ENCODE data around the gene ASIC4. TPM values are rescaled to one million over a fixed set of nuclear protein-coding genes. Genes with fewer than 3 reads are reported as not detected.

ASIC4 gene
- total and polyA plus RNA-seq, 2 donors from 2014 or later: not detected

DNA sequence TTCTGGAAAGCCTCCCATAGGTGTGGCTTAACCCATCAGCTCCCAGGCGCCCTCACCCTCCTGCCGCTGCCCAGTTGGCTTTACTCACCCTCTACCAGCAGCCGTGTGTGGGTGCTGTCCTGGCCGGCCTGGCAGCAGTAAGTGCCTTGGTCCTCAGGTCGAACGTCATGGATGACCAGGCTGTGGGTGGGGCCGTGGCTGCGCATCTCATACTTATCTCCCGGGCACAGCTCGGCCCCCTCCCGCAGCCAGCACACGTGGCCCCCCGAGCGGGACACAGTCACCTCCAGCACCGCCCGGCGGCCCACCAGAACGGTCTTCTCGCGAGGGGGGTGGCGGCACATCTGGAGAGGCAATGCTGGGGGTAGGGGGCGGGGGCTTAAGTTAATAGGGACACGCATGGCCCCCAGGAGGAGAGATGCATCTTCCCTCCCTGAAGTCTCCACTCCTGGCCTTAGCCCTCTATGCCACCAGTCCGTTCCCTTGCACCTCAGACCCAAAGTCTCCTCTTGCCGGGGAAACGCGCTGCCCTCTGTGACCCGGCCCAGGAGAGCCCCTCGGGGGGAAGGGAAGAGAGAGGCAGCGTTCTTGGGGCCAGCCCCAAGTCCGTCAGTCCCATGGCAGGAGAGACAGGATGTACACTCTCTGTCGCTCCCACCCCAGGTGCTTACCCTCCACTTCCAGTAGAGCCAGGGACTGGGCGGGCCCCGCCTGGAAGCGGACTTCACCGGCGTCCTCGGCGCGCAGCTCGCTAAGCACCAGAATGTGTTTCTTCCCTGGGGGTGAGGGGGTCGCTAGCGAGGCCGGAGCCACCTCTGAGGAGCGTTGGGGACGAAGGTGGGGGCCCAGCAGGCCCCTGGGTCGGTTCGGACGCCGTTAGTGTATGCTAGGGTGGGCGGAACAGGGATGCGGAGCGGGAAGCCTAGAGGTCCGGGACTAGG is 37.4 kb downstream of the ASIC4 start:
- no peaks in the 10 kb centered on the region for H3K9me3 ChIP-seq (ENCODE audit: control insufficient read depth in 2 of 3, insufficient read depth in 1 of 3, low read length in 3 of 3)
- peak overlapping the region in 2 of 3 donors; percentile 38 to 57 for H3K4me3 ChIP-seq (ENCODE audit: low read length in 3 of 3)
- intact Hi-C loops (cut with DNase I): no loop called here
- H3K36me3 ChIP-seq (ENCODE audit: control insufficient read depth in 2 of 3, insufficient read depth in 3 of 3, low read length in 3 of 3): no peaks in the 10 kb centered on the region
- peaks cover 0 to 12% (median 0%) of the 10 kb centered on the region in 3 donors for H3K4me1 ChIP-seq (ENCODE audit: control insufficient read depth in 2 of 3, insufficient read depth in 2 of 3, low read depth in 1 of 3, low read length in 3 of 3)
- no peak overlapping the region for H3K27ac ChIP-seq (ENCODE audit: low read depth in 2 of 2, low read length in 2 of 2)
- TF ChIP-seq CTCF (IDR thresholded peaks at IDR 0.05; ENCODE audit: borderline replicate concordance, extremely low read depth, insufficient read depth): no peak
- DNase-seq: peak in 3 of 5 donors; percentile 31 to 83 (median 79)
- H3K9ac ChIP-seq (ENCODE audit: low read length in 3 of 3): no peak overlapping the region
- FAIRE-seq: no peak
- no peaks in the 10 kb centered on the region for H3K27me3 ChIP-seq (ENCODE audit: control insufficient read depth, insufficient read depth, low read length)

DNA sequence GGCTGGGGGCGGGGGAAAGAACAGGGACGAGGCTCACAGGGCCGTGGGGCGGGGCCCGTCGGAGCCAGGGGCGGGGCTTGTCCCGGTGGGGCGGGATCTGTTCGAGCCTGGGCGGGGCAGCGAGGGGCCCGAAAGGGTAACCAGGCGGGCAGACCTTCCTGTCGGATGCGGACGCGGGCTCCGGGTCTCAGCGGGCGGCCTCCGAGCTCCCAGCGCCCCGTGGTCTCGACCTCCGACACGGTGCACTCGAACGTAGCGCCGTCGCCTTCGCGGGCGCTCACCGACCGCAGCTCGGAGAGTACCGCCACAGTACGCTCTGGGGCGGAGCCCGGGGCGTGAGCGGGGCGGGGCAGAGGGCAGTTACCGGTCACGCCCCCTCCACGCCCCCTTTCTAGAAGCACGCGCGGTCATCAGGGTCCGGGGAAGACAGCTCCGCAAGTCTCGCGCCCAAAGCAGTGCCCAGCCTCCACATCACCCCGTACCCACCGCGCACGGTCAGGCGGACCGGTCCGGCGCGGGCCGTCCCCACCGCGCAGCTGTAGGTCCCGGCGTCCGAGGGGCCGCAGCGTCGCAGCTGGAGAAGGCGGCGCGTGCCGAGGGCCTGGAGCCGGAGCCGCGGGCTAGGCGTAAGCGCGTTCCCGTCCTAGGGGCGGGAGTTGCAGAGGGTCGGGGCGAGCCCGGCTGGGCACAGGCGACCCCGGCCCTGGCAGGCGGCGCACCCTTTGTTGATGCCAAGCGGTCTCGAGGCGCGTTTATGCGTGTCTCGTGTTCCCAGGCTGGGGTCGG is 38.3 kb downstream of the ASIC4 start:
- Histone ChIP-seq H3K4me1 (ENCODE audit: control insufficient read depth in 2 of 3, insufficient read depth in 2 of 3, low read depth in 1 of 3, low read length in 3 of 3) (peaks cover 0 to 12% (median 0%) of the 10 kb centered on the region in 3 donors), H3K27me3 (ENCODE audit: control insufficient read depth, insufficient read depth, low read length) (no peaks in the 10 kb centered on the region), H3K9ac (ENCODE audit: low read length in 3 of 3) (peak overlapping the region in 1 of 3 donors; percentile 43), H3K4me3 (ENCODE audit: low read length in 3 of 3) (peak overlapping the region; percentile 57 to 60 (median 58)), H3K27ac (ENCODE audit: low read depth in 2 of 2, low read length in 2 of 2) (no peak overlapping the region), H3K9me3 (ENCODE audit: control insufficient read depth in 2 of 3, insufficient read depth in 1 of 3, low read length in 3 of 3) (no peaks in the 10 kb centered on the region), H3K36me3 (ENCODE audit: control insufficient read depth in 2 of 3, insufficient read depth in 3 of 3, low read length in 3 of 3) (no peaks in the 10 kb centered on the region)
- intact Hi-C loops (cut with DNase I): no loop called here
- peak; percentile 93 to 97 (median 94) for DNase-seq
- FAIRE-seq: no peak
- TF ChIP-seq CTCF (IDR thresholded peaks at IDR 0.05; ENCODE audit: borderline replicate concordance, extremely low read depth, insufficient read depth): no peak

GRCh38 chr2:219553168-219553417 is 38.8 kb downstream of the ASIC4 start:
- DNase-seq: no peak
- H3K9ac ChIP-seq (ENCODE audit: low read length in 3 of 3): peak overlapping the region in 1 of 3 donors; percentile 43

More at GRCh38 chr2:219553168-219553417, 38.8 kb downstream of the ASIC4 start:
- Histone ChIP-seq H3K27ac (ENCODE audit: low read depth in 2 of 2, low read length in 2 of 2) (no peak overlapping the region), H3K9me3 (ENCODE audit: control insufficient read depth in 2 of 3, insufficient read depth in 1 of 3, low read length in 3 of 3) (no peaks in the 10 kb centered on the region), H3K27me3 (ENCODE audit: control insufficient read depth, insufficient read depth, low read length) (no peaks in the 10 kb centered on the region), H3K4me1 (ENCODE audit: control insufficient read depth in 2 of 3, insufficient read depth in 2 of 3, low read depth in 1 of 3, low read length in 3 of 3) (peaks cover 0 to 12% (median 0%) of the 10 kb centered on the region in 3 donors), H3K36me3 (ENCODE audit: control insufficient read depth in 2 of 3, insufficient read depth in 3 of 3, low read length in 3 of 3) (no peaks in the 10 kb centered on the region), H3K4me3 (ENCODE audit: low read length in 3 of 3) (peak overlapping the region in 1 of 3 donors; percentile 57)
- TF ChIP-seq CTCF (IDR thresholded peaks at IDR 0.05; ENCODE audit: borderline replicate concordance, extremely low read depth, insufficient read depth): no peak
- intact Hi-C loops (cut with DNase I): no loop called here
- no peak for FAIRE-seq
